GM21786 (cell line): ENCODE results near the gene DCTN3.

Experiments
- ATAC-seq: cut with Tn5 transposase; IDR thresholded peaks from one replicate; pipeline ENCODE4 v1.9.1; 2021; ENCODE audit not compliant: unreplicated experiment

Gene DCTN3

DNA sequence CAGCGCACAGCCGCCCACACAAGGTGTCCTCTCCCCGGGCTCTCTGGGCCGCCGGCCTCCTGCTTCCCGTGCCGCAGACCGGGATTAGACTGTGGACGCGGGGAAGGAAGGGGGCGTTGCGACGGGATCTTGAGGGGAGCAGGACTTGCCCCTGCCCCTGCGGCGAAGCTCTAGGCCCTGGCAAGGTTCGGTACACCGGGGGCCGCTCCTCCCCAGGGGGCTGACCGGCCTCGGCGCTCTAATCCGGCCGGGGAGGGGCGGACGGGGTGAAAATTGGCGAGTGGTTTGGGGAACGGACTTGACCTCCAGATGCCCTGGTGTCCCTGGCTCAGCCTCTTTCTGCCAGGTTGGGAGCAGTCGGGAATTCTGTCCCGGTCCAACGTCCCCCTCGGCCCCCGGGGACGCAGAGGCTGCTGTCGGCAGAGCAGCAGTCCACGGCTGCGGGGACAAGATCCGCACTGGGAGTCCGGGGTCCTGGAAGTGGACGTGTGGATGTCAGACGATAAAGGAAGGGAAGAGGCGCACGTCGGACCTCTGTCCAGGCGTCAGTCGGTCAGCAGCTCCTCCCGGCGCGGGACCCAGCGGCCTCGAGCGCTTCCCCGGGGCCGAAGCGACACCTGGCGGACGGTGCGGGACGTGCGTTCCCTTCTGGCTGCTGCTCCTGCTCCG is 28.9 kb downstream of the DCTN3 start:
- ATAC-seq: peak; percentile 71

DNA sequence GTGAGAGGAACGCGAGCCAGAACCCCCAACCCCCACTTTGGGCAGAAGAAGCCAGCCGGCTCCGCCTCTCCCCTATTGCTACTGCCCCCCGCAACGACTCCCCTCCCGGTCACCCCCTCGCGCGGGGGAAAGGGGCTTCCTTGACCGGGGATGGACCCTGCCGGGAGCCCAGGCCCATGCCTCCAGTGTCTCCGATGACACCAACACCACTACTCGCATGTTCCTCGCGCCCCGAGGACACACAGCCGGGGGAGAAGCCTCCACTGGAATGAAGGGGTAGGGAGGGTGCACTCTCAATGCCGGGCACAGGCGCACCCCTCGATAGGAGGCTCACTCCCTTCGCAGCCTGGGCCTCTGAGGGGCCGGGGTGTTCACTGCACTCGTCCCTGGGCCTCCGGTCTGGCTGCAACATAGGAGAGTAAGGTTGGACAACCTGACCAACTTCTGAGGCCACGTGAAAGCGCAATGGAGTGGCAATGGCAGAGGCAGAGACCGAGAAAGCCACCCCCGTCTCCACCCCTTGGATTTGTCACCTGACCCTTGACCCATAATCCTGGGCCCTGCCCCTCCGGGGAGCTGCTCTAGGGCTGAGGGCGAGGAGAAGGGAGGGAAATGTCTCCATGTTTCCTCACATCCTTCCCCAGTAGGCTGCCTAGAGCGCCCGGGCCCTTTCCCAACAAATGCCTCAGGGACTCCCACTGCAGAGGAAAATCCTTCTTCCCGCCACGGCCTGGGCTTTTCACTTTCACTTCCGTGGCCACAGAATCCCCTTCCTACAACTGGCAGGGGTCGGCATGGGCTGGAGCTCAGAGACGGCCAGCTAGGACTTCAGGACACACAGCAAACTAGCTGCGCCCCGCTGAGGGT is 29.7 kb downstream of the DCTN3 start:
- ATAC-seq: no peak

DNA sequence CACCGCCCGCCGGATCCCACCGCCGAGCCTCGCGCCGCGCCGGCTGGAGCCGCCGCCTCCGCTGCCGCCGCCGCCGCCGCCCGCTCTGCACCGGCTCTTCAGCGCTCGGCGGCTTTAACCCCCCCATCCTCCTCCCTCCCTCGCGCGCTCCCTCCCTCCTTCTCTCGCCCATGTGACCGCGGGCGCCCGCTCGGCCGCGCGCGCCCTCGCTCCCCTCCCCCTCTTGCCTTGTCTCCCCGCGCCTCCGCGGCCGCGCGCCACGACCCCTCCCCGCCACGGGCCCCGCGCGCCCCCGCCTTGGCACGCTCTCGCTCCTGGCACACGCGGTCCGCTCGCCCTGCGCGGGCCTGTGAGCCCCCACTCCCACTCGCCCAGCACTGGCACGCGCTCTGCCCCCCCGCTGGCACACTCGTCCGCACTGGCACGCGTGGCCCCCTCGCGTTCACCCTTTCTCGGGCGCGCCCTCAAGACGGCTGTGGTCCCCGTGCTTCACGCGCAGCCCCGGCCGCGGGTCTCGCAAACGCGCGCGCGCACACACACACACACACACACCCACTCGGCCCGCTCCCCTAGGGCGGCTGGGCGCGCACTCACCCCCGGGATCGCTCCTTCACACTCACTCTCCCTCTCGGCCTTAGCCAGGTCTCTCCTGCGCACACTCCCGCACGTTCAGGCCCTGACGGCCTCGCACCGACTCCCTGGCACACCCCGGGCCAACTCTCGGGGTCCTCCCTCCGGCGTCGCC is 30.5 kb downstream of the DCTN3 start, which contains the start of gene CNTFR:
Gene CNTFR (minus strand): TSS at position 89 of the 745 bp plus-strand sequence. CDS start 20,743 bp downstream, outside the sequence.
- no peak for ATAC-seq

DNA sequence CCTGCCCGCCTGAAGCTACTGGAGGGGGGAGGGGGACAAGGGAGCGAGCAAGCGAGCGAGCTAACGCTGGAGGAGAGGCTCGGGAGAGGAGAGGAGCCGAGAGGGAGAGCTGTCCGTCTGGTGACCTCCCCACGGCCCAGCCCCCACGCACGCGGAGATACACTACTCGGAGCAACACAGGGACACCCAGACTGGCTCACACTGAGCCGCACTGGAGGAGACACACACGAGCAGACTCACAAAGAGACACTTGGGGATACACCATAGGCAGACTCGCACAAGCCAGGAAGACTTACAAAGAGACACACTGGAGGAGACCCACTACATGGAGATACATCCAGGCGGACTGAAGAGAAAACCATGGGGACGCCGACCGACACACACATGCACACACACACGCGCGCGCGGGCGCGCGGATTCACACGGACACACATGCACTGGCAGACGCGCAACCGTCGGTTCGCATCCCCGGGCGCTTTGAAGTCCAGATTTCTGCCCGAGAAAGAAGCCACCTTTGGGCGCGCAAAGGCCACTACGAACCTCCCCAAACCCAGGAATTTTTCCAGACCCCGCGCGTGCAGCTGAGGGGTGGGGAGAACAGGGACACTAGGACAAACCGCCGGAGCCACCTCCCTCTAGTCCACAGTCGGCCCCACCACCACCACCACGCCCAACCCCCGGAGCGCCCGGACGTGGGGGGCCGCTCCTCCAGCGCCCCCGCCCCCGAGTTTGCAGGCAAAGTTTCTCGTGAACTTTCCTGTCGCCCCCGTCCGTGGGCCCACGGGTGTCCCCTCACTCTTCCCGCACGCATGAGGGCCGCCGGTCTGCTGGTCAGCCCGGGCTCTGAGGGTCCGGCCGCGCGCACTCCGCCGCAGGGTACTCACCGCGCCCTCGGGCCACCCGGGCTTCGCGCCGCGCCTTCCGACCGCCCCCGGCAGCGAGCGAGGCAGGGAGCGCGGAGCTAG is 31.3 kb downstream of the DCTN3 start:
- no peak for ATAC-seq

DNA sequence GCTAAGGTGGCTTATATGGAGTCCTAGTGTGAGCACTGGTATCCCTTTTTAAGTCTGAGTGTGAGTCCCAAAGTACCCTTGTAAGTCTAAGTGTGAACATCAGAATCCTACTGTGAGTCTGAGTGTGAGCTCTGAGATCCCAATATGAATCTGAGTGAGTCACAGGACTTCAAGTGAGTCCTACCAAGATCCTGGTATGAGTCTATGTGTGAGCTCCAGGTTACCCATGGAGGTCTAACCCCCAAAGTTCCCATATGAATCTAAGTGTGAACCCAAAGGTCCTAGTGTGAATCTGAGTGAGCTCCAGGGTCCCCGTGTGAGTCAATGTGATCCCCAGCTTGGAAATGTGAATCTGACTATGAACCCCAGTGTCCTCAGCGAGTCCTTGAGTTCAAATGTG is 33.0 kb downstream of the DCTN3 start:
- no peak for ATAC-seq

DNA sequence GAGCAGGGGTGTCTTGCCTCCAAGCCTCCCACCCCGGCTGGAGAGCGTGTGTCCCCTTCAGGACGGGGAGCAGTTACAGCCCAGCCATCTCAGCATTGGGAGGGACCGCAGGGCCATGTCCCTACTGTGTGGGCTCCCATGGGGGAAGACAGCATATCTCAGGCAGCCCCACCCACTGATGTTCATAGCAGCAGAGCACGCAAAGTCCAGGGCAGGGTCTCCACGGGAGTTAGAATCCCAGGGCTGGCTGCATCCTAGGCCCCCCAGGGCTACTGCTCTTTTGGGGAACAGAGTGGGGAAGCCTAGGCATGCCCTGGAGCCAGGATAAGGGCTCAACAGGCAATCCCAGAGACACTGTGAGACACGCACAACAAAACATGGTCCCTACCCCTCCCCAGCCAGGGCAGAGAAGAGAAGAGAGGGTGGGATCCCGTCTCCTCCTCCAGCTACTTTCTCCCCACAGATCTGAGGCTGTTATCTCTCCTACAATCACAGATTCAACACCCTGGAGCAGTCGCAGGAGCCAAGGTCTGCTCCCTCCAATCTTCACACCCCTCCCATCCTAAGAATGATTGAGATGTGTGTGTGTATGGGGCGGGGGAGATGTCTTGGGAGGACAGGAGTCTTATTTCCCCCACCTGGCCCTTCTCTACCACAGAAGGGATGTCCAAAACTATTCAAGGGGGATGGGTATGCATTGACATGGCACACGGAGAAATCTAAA is 34.2 kb downstream of the DCTN3 start:
- ATAC-seq: no peak

DNA sequence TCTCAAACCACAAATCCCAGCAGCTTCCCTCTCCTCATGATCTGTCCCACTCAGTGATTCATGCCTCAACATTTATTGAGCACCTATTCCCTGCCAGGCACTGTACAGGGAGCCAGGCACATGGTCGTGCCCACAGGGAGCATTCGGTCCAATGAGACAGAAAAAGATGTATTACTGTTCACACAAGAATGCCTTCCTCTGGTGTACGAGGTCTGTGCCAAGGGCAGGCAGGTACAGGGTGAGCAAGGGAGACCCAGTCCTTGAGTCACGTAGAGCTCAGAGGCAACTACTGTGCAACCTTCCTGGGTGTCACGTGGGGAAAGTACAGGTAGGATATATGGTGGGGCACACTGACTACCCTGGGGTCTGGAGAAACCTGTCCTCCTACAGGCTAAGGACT is 35.3 kb downstream of the DCTN3 start:
- no peak for ATAC-seq

DNA sequence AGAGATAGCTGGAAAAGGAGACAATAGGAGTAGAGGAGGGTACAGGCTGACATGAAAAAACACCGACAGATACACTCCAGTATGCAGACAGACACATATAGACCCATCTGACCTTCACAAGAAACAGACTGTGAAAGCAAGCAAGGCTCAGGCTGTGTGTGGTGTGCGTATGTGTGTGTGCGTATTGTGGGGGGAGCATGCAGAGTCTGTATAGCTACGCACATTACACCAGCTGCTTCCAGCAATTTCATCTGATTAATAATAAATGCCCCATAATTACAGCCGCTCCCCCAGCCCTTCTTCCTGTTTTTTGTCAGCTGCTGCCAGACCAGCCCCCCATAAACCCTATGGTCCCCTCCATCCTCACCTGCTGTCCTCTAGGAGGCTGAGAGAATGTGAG is 37.5 kb downstream of the DCTN3 start:
- ATAC-seq: no peak

DNA sequence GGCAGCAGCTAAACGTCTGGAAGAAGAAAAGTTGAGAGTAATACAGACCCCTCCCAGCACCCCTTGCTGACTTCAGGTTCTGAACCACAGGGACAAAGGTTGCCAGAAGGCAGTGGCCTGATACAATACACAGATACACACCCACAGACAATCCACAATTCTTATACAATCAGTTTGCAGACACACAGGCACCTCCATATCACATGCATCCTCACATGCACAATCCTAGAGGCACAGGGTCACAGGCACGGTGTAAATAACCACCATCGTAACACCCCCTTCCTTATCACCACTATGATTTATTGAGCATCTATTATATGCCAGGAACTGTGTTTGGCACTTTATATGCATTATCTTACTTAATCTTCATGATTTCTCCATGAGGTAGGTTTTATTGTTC is 39.0 kb downstream of the DCTN3 start:
- no peak for ATAC-seq

DNA sequence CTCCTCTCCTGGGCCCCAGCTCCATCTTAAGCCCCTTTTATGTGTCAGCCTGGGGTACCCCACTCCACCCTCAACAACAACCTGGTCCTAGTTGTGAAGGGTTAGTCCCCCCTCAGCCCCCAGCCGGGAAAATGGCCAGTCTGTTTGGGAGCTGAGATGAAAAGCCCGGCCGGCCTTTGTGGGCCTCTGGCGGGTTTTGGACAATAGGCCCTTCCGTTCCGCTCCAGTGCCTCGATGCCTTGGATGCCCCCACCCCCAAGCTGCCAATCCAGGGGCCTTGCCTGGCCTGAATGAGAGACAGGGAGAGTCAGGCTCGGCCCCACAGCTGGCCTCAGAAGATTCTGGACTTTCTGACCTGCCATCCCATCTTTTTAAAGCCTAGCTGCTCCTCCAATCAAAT is 39.9 kb downstream of the DCTN3 start:
- ATAC-seq: no peak

DNA sequence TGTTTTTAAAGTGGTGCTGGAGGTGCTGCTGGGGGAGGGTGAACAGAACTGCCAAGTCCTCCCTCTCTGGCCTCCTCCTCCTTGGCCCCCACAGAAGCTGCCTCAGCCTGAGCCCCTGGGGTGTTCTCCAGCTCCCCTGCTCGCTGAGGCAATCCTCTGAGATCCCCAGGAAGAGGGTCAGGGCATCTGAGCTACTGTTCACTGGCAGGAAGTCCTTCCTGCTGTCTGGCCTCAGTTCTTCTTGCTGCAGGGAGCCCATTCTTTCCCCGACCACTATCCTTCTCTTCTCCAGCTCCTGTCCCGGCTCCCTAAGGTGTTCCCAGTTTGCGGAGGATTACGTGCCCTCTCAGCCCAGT is 40.5 kb downstream of the DCTN3 start:
- no peak for ATAC-seq

DNA sequence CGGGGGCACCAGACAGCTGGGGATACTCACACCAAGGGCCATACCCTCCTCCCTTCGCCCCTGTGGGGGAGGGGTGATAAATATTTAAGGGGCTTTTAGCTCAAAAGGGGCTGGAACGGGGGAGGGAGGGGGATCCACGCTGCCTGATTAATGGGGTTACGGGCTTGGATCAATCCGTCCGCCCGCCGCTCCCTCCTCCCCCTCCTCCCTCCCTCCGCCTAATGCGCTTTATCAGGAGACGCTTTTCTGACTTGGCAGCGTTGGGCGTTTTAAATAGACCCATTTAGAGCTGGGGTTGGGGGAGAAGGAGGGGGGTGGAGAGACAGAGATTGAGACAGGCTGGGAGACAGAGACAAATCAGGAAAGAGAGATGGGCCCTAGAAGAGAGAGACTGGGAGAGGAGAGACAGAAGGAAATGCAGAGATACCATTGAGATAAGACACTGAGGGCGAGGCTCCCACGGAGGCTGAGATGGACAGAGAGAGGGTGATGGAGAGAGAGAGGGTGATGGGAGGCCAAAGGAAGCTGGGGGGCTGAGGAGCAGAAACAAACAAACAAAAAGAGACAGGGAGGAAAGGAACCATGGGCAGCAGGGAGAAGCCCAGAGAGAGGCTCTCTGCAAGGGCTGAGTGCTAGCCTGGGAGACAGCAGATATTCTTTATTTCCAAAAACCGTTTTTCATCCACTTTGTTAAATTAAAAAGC is 41.0 kb downstream of the DCTN3 start:
- ATAC-seq: no peak

DNA sequence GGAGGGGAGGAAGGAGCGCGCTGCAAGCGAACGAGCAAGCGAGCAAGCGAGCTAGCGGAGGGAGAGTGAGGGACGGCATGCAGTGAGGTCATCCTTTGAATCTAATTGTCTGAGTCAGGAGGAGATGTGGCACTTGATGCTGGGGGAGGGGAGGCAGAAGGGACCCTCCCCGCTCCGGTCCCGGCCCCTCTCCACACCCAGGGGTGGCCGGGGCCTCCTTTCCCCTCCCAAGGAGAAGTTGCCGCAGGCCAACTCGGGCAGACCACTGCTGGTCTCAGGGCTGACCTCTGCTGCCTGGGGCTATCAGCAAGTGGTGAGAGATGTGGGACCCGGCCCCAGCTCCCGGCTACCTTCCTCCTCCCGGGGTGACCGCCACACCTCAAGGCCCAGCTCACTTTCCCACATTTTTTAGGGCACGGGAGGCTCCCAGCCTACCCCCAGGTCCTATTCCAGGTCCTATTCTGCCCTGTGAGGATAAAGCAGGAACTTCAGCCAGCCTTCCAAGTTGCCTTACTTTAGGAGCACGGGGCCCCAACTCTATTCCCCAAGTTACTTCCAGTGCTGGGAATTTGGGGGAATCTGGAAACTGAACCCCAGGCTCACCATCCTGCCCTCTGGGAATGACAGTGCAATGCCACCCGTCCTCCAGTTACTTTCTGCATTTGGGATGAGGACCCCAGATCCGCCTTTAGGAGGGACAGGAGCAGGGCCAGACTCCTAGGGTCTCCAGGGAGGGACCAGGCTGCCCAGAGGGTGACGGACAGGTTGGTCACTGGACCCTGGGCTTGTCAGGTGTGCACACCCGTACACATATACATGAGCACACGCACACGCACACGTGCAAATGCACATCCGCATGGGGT is 41.8 kb downstream of the DCTN3 start:
- ATAC-seq: no peak

DNA sequence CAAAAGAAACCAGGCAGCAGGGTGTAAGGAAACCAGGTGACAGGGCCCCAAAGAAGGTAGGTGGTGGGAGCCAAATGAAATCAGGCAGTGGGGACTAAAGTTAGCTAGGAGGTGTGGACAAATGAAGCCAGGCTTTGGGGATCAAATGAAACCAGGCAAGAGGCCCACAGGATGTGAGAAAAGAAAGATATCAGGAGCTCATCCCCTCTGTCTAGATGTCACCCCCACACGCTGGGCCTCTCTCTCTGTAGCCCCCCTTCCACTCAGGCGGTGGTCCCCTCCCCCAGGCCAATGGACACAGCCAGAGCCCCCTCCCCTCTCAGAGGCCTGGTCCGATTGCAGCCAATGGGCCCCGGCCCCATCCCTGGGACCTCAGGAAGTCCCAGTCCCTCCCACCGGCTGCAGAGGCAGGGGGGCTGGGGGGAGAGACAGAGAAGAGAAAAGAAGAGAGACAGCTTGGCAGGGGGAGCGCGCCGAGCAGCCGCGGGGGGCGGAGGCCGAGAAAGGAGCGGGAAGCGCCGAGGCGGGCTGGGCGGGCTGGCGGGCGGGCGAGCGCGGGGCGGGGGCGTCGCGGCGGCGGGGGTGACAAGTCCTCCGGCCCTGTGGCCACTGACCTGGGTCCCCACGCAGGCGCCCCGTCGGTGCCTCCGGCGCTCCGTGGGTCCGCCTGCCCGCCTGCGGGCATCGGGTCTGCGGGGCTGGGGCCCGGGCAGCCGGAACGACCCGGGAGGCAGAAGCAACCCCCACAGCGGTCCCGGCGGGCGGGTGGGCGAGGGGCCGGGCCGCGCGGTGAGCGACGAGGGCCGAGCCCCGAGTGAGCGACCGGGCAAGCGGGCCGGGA is 42.7 kb downstream of the DCTN3 start:
- no peak for ATAC-seq

DNA sequence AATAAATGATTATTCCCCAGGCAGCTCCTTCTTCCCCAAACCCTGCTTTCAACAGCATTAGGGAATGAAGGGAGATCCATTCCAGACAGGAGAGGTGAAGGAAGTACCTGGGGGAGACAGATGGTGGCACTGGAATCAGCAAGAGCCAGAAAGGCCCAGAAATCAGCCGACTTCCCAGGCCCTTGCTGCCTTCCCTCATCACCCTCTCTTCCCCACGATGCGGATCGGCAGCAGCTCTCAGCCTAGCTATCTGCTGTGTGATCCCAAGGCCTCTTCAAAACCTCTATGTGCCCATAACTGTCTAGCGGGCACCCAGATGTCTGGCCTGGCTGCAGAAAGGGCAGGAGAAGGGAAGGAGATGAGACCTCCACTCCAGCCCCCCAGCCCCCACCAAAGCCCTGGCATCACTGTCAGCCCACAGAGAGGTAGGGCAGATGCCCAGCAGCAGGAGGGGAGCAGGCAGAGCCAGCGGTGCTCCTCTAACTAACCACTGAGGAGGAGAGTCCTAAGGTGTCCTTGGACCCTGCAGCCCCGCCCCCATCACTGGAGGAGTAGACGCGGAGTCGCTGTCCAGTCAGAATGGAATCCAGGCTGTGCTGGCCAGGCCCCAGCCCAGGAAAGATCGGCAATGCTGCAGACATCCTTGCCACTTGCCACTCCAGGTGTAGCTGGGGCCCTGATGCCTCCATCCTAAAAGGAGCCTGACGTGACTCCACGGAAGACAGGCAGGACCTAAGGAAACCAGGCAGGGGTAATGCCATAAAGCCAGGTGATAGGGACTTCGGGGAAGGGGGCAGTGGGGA is 43.5 kb downstream of the DCTN3 start:
- ATAC-seq: no peak

DNA sequence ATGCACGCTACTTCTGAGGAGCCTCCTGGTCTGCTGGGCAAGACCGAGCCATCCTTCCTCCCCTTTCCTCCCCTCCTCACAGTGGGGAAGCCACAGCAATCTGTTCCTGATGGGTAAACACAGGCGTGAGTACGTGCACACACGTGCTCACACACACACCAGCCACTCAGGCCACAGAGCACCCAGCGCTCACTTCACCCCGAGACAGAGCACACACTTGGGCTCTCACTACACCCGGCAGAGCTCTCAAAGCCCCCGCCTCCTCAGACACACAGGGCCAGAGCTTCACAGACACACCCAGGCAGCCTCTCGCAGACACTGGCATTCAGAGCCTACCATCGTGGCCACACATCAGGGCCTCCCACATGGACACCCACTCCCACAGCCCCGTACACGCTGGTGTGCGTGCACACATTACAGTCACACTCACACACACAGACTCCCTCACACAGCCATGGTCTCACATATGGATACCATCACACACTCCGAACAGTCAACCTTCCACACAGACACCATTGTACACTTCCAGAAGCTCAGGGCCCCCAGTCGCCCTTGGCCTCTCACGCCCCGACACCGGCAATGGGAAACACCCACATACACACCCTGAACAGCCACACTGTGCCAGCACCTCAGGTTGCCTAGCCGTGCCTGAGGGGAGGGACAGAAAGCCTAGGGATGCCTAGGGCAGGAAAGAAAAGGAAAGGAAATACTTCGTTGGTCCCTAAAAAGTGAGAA is 44.3 kb downstream of the DCTN3 start:
- ATAC-seq: no peak
